Stomach (tissue), 9 donors: ENCODE results near the gene RALGDS. TPM values are rescaled to one million over a fixed set of nuclear protein-coding genes. Genes with fewer than 3 reads are reported as not detected.

ENCODE experiments used
- DNase-seq, 2 donors: peaks; one replicate each; pipeline versions ENCODE4 v3.0.0 to v3.0.0-alpha.2; 2013 to 2019
- H3K27ac ChIP-seq, 5 donors: fragments of 200-600 bp in 4 of 5; sonication (generic) in 4 of 5; one replicate each; pipeline ENCODE4 v1.5.1; 2013 to 2019; ENCODE audit warnings: mild to moderate bottlenecking in 1 of 5, moderate library complexity in 1 of 5
- H3K27me3 ChIP-seq, 3 donors: fragments of 200-600 bp; sonication (generic); one replicate each; pipeline ENCODE4 v1.5.1; 2017 to 2019; ENCODE audit warnings: mixed run types in 1 of 3
- H3K36me3 ChIP-seq, 4 donors: fragments of 200-600 bp; sonication (generic); 1 replicate in 3 of 4; 2 replicates in 1 of 4; pipeline ENCODE4 v1.5.1; 2016 to 2019
- H3K4me1 ChIP-seq, 4 donors: fragments of 200-600 bp; sonication (generic); one replicate each; pipeline ENCODE4 v1.5.1; 2016 to 2019
- H3K4me3 ChIP-seq, 4 donors: fragments of 200-600 bp; sonication (generic) in 3 of 4; one replicate each; pipeline ENCODE4 v1.5.1; 2016 to 2019; ENCODE audit warnings: mild to moderate bottlenecking in 1 of 4
- H3K9me3 ChIP-seq, 4 donors: fragments of 200-600 bp; sonication (generic); one replicate each; pipeline ENCODE4 v1.5.1; 2016 to 2019
- CTCF ChIP-seq, 7 experiments: fragments of 450-650 bp in 4 of 7; fragments of 200-600 bp in 3 of 7; sonication (generic) in 3 of 7; IDR thresholded peaks; one replicate each; pipeline ENCODE4 v1.5.1; 2016 to 2019; ENCODE audit warnings: antibody characterized with exemption in 7 of 7, control low read depth in 2 of 7, mild to moderate bottlenecking in 1 of 7
- EP300 ChIP-seq: sonication (generic); formaldehyde crosslinking; IDR thresholded peaks from one replicate; pipeline ENCODE4 v1.6.1; 2017; ENCODE audit warnings: antibody characterized with exemption
- POLR2A ChIP-seq, 4 donors: fragments of 450-650 bp; IDR thresholded peaks; one replicate each; pipeline ENCODE4 v1.6.1; 2016; ENCODE audit warnings: antibody characterized with exemption in 4 of 4, control low read depth in 2 of 4, mild to moderate bottlenecking in 1 of 4, moderate library complexity in 1 of 4
- POLR2AphosphoS5 ChIP-seq, 3 donors: sonication (generic); formaldehyde crosslinking; IDR thresholded peaks; one replicate each; pipeline ENCODE4 v1.6.1; 2016; ENCODE audit warnings: antibody characterized with exemption in 3 of 3
- WGBS, 5 donors: extraction: QIAGEN DNeasy Blood & Tissue Kit in 3 of 5; methylation state at CpG; one replicate each; pipeline versions ENCODE4 v1.1.5 to v1.1.7; 2013 to 2018; 5-methylcytosine and 5-hydroxymethylcytosine counted together
- intact Hi-C: fragments of 100-400 bp; cut with DNase I; formaldehyde crosslinking; loops from one replicate; pipeline ENCODE4 v1.15.1; 2023; ENCODE audit warnings: low total_unique reads
- polyA plus RNA-seq, 3 donors: library from polyadenylated mRNA; stranded (reverse); fragments of 200-250 nt; gene quantifications; one replicate each; pipeline ENCODE4 v1.2.3, GENCODE V29; 2013
- total RNA-seq, 5 donors: library from RNA; depleted of rRNA; stranded (reverse); fragments of >200 nt; gene quantifications; one replicate each; pipeline versions ENCODE4 v1.1.0 to v1.2.3, GENCODE V29; 2014 to 2016
- donor health status: healthy with polysubstance abuse.
- donor health status: Bipolar disorder and iron deficiency.
- donor health status: healthy.

RALGDS gene
- total and polyA plus RNA-seq, 8 donors, result 20.5 to 242 (median 43.6) TPM

GRCh38 chr9:133154097-133154989 lies 33.3 kb upstream of the RALGDS start:
- Histone ChIP-seq H3K27me3 (no peaks in the 10 kb centered on the region), H3K4me3 (no peak overlapping the region), H3K9me3 (no peaks in the 10 kb centered on the region), H3K36me3 (peaks cover 0 to 37% (median 33%) of the 10 kb centered on the region in 4 donors), H3K4me1 (peaks cover 0 to 24% (median 9%) of the 10 kb centered on the region in 4 donors), H3K27ac (no peak overlapping the region)
- WGBS, 5 donors, result 88 to 93% (median 90%) methylated on average over 5 to 13 of the region's 13 CpGs
- TF ChIP-seq EP300 (no peak), CTCF (IDR thresholded peaks at IDR 0.05) (no peak), POLR2A (IDR thresholded peaks at IDR 0.05) (no peak)
- intact Hi-C loops, result no loop called here
- no peak for DNase-seq

DNA sequence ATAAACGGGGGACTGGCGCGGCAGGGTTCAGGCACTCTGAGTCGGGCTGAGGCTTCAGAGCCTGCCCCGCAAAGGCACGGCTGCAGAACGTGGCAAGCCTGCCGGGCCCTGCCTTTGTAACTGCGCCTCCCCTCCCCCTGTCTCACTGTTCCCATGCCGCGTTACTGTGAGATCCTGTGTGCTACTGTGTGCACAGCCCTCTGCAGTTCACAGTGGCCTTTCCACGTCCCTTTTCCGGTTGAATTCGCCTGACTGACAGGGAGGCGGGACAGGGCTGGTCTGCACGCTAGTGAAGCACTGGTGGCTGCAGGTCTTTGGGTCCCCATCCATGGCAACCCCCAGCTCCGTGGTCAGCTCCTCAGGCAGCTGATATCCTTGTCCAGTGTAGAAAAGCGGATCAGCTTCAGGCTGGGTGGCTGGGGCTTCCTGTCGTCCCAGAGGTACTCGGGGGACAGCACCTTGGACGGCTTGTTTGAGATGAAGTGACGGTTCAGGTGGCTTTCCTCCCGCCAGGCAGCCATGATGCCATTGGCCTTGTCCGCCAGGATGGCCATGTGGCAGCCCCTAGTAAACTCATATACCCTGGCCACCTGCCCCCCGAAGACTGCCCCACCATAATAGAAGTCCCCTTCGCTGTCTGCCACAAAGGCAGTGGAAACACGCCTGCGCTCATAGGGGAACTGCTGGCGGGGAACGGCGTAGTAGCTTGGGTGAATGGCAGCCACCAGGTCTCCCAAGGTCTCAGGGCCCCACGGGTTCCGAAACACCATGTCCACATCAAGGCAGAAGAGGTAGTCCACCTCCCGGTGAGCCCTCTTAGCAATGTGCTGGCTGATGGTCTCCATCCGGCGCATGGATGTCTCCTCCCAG lies 32.4 kb upstream of the RALGDS start:
- peak in 1 of 2 donors; percentile 73 for DNase-seq
- peak overlapping the region in 3 of 5 donors; percentile 14 to 93 (median 43) for H3K27ac ChIP-seq
- TF ChIP-seq POLR2AphosphoS5 (IDR thresholded peaks at IDR 0.05), result no peak
- WGBS, 5 donors, result 58 to 66% (median 64%) methylated on average over 31 to 36 of the region's 36 CpGs
- H3K4me3 ChIP-seq, result no peak overlapping the region
- H3K36me3 ChIP-seq, result peaks cover 0 to 32% (median 32%) of the 10 kb centered on the region in 4 donors
- H3K27me3 ChIP-seq, result no peaks in the 10 kb centered on the region
- intact Hi-C loops, result no loop called here
- peaks cover 1 to 27% (median 13%) of the 10 kb centered on the region in 4 donors for H3K4me1 ChIP-seq
- H3K9me3 ChIP-seq, result no peaks in the 10 kb centered on the region

- Histone ChIP-seq H3K27ac (peak overlapping the region in 2 of 5 donors; percentile 50 to 93), H3K9me3 (no peaks in the 10 kb centered on the region), H3K4me3 (no peak overlapping the region), H3K36me3 (peaks cover 0 to 22% (median 20%) of the 10 kb centered on the region in 4 donors), H3K4me1 (peaks cover 17 to 43% (median 28%) of the 10 kb centered on the region in 4 donors), H3K27me3 (no peaks in the 10 kb centered on the region)
- intact Hi-C loops, result no loop called here
- DNase-seq, result peak in 1 of 2 donors; percentile 12
- TF ChIP-seq CTCF (IDR thresholded peaks at IDR 0.05) (no peak), EP300 (no peak), POLR2AphosphoS5 (IDR thresholded peaks at IDR 0.05) (no peak), POLR2A (IDR thresholded peaks at IDR 0.05) (no peak)
- 76 to 86% (median 83%) methylated on average over 12 to 14 of the region's 14 CpGs for WGBS, 5 donors
These were observed 30.8 kb upstream of the RALGDS start for GRCh38 chr9:133151601-133152525.

- no peak for DNase-seq
- TF ChIP-seq EP300 (no peak), POLR2A (IDR thresholded peaks at IDR 0.05) (no peak), CTCF (IDR thresholded peaks at IDR 0.05) (no peak), POLR2AphosphoS5 (IDR thresholded peaks at IDR 0.05) (no peak)
- intact Hi-C loops, result no loop called here
These were observed 30.0 kb upstream of the RALGDS start for GRCh38 chr9:133151041-133151440.

More at GRCh38 chr9:133151041-133151440, 30.0 kb upstream of the RALGDS start:
- no peak overlapping the region for H3K4me3 ChIP-seq
- no peaks in the 10 kb centered on the region for H3K9me3 ChIP-seq
- peaks cover 0 to 22% (median 17%) of the 10 kb centered on the region in 4 donors for H3K36me3 ChIP-seq
- H3K4me1 ChIP-seq, result peaks cover 21 to 49% (median 33%) of the 10 kb centered on the region in 4 donors
- no peaks in the 10 kb centered on the region for H3K27me3 ChIP-seq
- 98 to 100% (median 99%) methylated on average over 2 to 6 of the region's 6 CpGs for WGBS, 5 donors
- H3K27ac ChIP-seq, result peak overlapping the region in 2 of 5 donors; percentile 50 to 93
